Epithelial cell of proximal tubule (primary cell): ENCODE measurements around the gene FOXP2. TPM values are rescaled to one million over a fixed set of nuclear protein-coding genes. Genes with fewer than 3 reads are reported as not detected.
"Not testable (repeated sequence)": the region's sequence is repeated elsewhere in the genome, so short reads cannot be mapped to it uniquely, and the experiment has no call there.

Source experiments
- DNase-seq: peaks from one replicate; pipeline ENCODE4 v3.0.0-alpha.2; 2011; ENCODE audit warnings: low read depth
- H3K4me3 ChIP-seq: 2 replicates; pipeline ENCODE4 v1.5.1; 2011; ENCODE audit warnings: low read depth, mild to moderate bottlenecking, low read length
- CTCF ChIP-seq: conservative IDR thresholded peaks from 2 replicates; pipeline ENCODE4 v1.5.1; 2012; ENCODE audit warnings: low read depth, mild to moderate bottlenecking, low read length
- total RNA-seq: library from RNA; depleted of rRNA; stranded (reverse); fragments of >200 nt; gene quantifications from 2 replicates; pipeline ENCODE4 v1.2.3, GENCODE V29; 2015

The FOXP2 gene
- total RNA-seq, 1 donor from 2014 or later, result 0.06 TPM

- TF ChIP-seq CTCF, result no peak
- no peak for DNase-seq
Observed at GRCh38 chr7:114472896-114473512, 58.4 kb downstream of the FOXP2 start.

GRCh38 chr7:114478384-114478783 is 63.8 kb downstream of the FOXP2 start:
- no peak overlapping the region for H3K4me3 ChIP-seq
- DNase-seq, result no peak
- no peak for TF ChIP-seq CTCF

More at GRCh38 chr7:114472896-114473512, 58.4 kb downstream of the FOXP2 start:
- H3K4me3 ChIP-seq, result no peak overlapping the region

- no peak for DNase-seq
- no peak for TF ChIP-seq CTCF
- H3K4me3 ChIP-seq, result no peak overlapping the region
Observed at GRCh38 chr7:114481999-114482398, 67.4 kb downstream of the FOXP2 start.

GRCh38 chr7:114484226-114484625 is 69.6 kb downstream of the FOXP2 start:
- no peak for DNase-seq
- no peak overlapping the region for H3K4me3 ChIP-seq
- no peak for TF ChIP-seq CTCF

GRCh38 chr7:114487174-114487573 is 72.6 kb downstream of the FOXP2 start:
- DNase-seq, result no peak
- no peak overlapping the region for H3K4me3 ChIP-seq
- no peak for TF ChIP-seq CTCF

GRCh38 chr7:114488696-114489095 is 74.1 kb downstream of the FOXP2 start:
- H3K4me3 ChIP-seq, result no peak overlapping the region
- DNase-seq, result no peak
- TF ChIP-seq CTCF, result no peak

GRCh38 chr7:114497491-114497890 is 82.9 kb downstream of the FOXP2 start:
- DNase-seq, H3K4me3 ChIP-seq: not testable (repeated sequence)
